ENCODE measurements around the gene GSPT1.
A peak's percentile ranks its signal among the peaks of the same experiment; 100 is the strongest.
"Not testable (repeated sequence)": the region's sequence is repeated elsewhere in the genome, so short reads cannot be mapped to it uniquely, and the experiment has no call there.

Gene GSPT1

DNA sequence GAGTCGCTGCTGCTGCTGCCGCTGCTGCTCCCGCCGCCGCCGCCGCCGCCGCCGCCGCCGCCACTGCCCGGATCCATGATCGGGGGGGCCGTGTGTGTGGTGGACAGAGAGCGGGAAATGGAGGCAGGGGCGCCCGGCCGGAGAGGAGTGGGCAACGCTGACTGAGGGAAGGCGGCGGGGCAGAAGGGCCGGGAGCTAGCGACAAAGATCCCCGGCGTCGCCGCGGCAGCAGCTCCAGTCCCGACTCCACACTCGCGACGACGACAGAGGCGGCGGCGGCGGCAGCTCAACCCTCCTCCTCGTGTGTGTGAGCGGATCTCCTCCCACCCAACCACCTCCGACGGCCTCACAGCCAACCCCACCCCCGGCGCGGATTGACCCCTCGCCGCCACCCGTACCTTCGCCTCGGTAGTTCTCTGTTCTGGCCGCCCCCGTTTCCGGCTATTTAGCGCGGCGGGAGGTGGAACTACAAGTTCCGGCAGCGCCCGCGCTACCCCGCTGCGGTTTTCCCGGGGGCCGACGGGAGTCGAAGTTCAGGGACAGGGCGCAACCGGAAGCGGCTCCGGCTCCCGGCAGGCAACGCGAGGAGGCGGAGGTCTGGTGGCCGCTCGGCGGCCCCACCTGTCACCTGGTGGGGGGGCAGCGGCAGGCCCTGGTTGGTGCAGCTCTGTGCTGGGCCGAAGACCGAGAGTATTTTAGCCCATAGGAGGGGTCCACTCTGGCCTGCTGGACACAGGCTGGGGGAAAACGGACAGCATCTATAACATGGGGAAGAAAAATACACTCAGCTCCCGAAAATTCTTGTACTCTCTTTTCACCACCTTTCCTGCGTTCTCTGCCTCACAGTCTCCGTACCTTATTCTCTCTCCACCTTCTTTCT lies at the start of gene GSPT1:
TSS of gene GSPT1 (minus strand) at position 313 of the 880 bp plus-strand sequence. CDS start at position 77, 236 bp downstream.
- DNase-seq (ENCODE audit: low spot score), result peak; percentile 96

- no peak for DNase-seq (ENCODE audit: low spot score)
Observed at GRCh38 chr16:11964761-11965551, 49.2 kb upstream of the GSPT1 start, which contains the start of gene TNFRSF17. TSS of gene TNFRSF17 (plus strand) at chr16:11965210. CDS start at chr16:11965325, 115 bp downstream.

- DNase-seq (ENCODE audit: low spot score), result no peak
Observed at GRCh38 chr16:11963706-11964105, 48.0 kb upstream of the GSPT1 start.

- not testable (repeated sequence) for DNase-seq (ENCODE audit: low spot score)
Observed at GRCh38 chr16:11962978-11963377, 47.2 kb upstream of the GSPT1 start.

DNA sequence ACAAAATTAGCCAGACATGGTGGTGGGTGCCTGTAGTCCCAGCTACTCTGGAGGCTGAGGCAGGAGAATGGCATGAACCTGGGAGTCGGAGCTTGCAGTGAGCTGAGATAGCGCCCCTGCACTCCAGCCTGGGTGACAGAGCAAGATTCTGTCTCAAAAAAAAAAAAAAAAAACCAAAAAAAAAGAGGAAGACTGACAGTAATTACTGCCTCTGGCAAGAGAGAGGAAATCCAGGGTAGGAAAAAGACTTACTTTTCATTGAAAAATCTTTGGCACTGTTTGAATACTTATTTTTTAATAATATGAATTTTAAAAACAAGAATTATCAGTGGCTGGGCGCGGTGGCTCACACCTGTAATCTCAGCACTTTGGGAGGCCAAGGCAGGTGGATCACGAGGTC lies 46.7 kb upstream of the GSPT1 start:
- DNase-seq (ENCODE audit: low spot score), result not testable (repeated sequence)

- no peak for DNase-seq (ENCODE audit: low spot score)
Observed at GRCh38 chr16:11957591-11958395, 42.0 kb upstream of the GSPT1 start.

DNA sequence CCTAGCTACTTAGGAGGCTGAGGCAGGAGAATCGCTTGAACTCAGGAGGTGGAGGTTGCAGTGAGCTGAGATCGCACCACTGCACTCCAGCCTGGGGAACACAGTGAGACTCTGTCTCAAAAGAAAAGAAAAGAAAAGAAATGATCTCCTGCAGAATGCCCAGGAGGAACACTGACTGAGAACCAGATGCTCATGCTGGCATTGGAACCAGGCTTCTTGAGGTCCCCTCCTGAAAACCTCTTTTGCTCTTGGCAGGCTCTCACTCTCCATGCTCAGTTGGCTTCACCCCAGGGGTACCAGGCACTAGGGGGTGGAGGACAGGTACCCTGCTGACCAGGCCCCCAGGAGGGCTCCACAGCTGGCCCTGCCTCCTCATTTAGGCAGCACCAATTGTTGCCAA lies 40.8 kb upstream of the GSPT1 start:
- no peak for DNase-seq (ENCODE audit: low spot score)

GRCh38 chr16:11955713-11956123 lies 40.0 kb upstream of the GSPT1 start:
- peak; percentile 86 for DNase-seq (ENCODE audit: low spot score)

DNA sequence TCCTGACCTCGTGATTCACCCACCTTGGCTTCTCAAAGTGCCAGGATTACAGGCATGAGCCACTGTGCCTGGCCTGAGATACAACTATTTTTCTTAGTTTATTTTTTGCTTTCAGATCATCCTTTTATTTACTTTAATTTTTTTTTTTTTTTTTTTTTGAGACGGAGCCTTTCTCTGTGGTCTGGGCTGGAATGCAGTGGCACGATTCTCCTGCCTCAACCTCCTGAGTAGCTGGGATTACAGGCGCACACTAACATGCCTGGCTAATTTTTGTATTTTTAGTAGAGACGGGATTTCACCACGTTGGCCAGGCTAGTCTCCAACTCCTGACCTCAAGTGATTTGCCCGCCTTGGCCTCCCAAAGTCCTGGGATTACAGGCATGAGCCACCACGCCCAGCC lies 37.8 kb upstream of the GSPT1 start:
- DNase-seq (ENCODE audit: low spot score), result not testable (repeated sequence)

GRCh38 chr16:11950388-11950787 lies 34.6 kb upstream of the GSPT1 start:
- DNase-seq (ENCODE audit: low spot score), result no peak

DNA sequence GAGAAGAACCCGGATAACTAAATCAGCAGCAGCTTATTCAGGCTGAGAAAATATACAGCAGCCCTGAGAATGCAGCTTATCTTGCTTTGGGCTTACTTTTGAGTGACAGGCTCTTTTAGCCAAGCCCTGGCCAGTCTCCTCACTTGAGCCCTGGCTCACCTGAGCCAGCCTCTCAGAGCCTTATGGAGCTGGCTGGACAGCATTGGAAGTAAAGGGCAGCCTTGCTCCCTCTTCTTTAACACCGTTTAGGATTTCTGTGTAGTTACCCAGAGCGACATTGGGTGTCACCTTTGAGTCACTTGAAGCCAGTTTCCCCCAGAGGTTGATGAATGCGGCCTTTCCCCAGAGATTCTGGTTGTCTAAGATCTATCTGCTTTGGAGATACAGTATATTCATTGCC lies 33.8 kb upstream of the GSPT1 start:
- peak; percentile 56 for DNase-seq (ENCODE audit: low spot score)

- DNase-seq (ENCODE audit: low spot score), result no peak
Observed at GRCh38 chr16:11948819-11949218, 33.1 kb upstream of the GSPT1 start.

DNA sequence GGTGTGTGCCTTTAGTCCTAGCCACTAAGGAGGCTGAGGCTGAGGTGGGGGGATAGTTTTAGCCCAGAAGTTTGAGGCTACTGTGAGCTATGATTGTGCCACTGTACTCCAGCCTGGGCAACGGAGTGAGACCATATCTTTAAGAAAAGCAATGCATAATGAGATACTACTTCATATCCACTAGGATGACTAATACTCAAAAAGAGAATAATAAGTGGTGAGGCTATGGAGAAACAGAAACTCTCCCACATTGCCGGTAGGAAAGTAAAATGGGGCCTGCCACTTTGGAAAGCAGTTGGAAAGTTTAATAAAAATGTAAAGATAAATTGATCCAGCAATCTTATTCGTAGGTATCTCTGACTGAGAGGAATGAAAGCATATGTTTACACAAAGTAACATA lies 30.7 kb upstream of the GSPT1 start:
- DNase-seq (ENCODE audit: low spot score), result no peak

DNA sequence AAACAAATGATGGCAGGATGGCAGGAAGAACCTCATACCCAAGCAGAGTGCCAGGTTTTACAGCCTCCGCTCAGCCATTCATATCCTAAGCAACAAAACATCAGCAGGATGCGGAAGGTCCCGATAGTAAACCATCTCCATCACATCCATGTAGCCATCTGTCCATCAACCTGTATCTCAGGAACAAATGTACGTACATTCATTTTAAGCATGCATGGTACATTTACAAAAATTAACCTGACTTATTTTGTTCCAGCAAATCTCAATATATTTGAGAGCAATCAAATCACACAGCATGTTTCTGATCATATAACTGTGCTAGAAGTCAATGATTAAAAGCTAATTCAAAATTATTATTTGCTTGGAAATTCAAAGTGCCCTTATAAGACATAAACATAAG lies 26.2 kb upstream of the GSPT1 start, which contains the start of gene NPIPB2:
TSS of gene NPIPB2 (minus strand) at position 101 of the 400 bp plus-strand sequence. CDS start at position 101, 0 bp downstream.
- not testable (repeated sequence) for DNase-seq (ENCODE audit: low spot score)

DNA sequence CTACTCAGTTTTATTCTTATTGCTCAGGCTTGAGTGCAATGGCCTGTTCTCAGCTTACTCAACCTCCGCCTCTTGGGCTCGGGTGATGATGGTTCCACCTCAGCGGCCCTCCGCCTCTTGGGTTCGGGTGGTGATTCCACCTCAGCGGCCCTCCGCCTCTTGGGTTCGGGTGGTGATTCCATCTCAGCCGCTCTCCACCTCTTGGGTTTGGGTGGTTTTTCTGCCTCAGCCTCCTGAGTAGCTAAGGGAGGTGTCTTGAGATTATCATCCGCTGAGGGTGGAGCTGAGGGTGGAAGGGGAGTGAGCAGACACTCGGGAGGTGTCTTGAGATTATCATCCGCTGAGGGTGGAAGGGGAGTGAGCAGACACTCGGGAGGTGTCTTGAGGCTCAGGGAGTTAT lies 11.6 kb upstream of the GSPT1 start:
- not testable (repeated sequence) for DNase-seq (ENCODE audit: low spot score)

DNA sequence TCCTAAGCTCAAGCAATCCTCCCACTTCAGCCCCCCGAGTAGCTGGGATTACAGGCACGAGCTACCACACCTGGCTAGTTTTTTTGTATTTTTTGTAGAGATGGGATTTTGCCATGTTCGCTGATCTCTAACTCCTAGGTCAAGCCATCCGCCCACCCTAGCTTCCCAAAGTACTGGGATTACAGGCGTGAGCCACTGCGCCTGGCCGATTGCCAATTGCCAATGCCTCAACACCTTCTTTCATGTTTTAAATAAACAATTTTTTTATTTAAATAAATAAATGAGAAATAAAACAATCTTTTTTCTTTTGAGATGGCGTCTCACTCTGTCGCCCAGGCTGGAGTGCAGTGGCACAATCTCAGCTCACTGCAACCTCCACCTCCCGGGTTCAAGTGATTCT lies 8.3 kb upstream of the GSPT1 start:
- DNase-seq (ENCODE audit: low spot score), result not testable (repeated sequence)

- peak; percentile 64 for DNase-seq (ENCODE audit: low spot score)
Observed at GRCh38 chr16:11916524-11917285, 949 bp upstream of the GSPT1 start.

- peak; percentile 74 for DNase-seq (ENCODE audit: low spot score)
Observed at GRCh38 chr16:11915114-11915643, 577 bp downstream of the GSPT1 start.

DNA sequence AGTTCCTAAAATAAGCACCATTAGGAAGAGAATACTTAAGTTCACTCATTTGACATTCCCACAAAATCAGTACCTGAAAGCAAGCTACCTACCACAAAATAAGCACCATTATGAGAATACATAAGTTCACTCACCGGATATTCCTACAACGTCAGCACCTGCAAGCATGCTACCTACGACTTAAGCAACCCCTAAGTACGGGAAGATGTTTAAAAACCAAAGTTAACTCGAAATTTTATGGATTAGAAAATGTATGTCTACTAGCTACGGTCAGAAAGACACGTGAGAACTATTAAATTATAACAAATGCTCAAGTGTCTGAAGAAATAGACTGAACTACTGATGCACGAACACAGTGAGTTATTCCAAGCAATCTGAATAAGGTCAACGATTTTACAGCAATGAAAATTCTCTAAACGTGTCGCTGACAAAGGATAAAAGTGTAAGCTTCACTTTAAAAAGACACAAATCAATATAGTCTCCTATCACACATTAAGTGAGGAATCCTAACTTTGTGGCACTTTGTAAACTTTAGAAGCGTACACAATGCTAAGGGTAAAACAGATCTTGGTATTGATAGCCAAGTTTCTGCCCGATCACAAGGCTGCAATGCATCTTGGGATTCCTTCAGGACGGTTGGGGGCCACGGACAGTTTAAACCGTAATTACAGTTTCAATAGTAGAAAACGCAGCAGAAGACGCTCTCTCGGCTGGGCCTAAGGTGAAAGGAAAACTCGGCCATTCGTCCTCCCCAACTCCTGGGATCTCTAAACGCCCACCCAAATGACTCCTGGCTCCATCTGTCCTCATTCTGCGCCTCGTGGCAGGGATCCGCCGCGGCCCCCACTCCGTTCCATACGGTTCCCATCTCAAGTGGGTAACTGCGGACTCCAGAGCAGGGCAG lies 1.3 kb downstream of the GSPT1 start:
- peak; percentile 48 for DNase-seq (ENCODE audit: low spot score)

All from AG08396 (cell line).